Activated CD4-positive, alpha-beta T cell treated with anti-CD3 and anti-CD28 coated beads, Interleukin-2, amount 50 U/mL, for 24 hours (primary cell): ENCODE results near the gene RASSF1.

Source experiments
- DNase-seq, 2 donors: peaks; one replicate each; pipeline ENCODE4 v3.0.0-alpha.2; 2020; ENCODE audit warnings: low read depth in 1 of 2, low spot score in 1 of 2

The RASSF1 gene, protein sequence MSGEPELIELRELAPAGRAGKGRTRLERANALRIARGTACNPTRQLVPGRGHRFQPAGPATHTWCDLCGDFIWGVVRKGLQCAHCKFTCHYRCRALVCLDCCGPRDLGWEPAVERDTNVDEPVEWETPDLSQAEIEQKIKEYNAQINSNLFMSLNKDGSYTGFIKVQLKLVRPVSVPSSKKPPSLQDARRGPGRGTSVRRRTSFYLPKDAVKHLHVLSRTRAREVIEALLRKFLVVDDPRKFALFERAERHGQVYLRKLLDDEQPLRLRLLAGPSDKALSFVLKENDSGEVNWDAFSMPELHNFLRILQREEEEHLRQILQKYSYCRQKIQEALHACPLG

GRCh38 chr3:50340448-50341329, at the start of gene RASSF1:
RASSF1 (minus strand) TSS chr3:50340836; CDS start chr3:50340805, 31 bp downstream.
- peak in 1 of 2 donors; percentile 36 for DNase-seq

- no peak for DNase-seq
Measured at GRCh38 chr3:50389414-50389767, 48.8 kb upstream of the RASSF1 start.

GRCh38 chr3:50388720-50389413, 48.2 kb upstream of the RASSF1 start:
- no peak for DNase-seq

DNA sequence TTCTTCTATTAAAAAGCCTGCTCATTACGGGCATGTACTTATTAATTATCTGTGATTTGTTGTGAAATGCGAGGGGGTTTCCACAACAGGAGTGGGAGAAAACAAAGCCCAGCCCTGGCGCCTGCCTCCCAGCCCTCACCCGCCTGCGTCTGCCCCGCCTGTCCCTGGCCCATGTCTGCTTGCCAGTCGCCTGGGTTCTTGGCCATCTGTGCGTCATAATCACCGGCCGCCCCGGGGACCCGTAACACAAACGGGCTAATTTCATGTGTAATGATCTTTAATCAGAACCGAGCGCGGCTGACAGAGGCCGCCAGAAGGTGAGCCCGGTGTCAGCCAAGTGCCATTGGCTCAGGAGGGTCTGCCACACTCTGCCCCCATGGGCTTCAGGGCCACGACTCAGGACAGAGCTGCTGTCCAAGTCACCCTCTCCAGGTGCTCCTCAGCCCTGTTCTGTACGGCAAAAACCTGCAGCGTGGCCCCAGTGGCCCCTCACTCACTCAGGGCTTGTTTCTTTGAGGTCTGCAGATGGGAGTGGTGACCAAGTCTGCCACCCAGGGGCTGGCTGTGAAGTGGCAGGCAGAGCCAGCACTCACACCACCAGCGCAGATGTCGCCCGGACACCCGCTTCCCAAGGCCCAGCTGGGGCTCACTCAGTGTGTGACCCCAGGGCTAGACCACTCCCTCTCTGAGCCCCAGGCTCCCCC, 47.5 kb upstream of the RASSF1 start:
- no peak for DNase-seq

- no peak for DNase-seq
Measured at GRCh38 chr3:50385754-50386153, 45.1 kb upstream of the RASSF1 start.

GRCh38 chr3:50383750-50384149, 43.1 kb upstream of the RASSF1 start:
- DNase-seq, result no peak

- no peak for DNase-seq
Measured at GRCh38 chr3:50382722-50383121, 42.1 kb upstream of the RASSF1 start.

DNA sequence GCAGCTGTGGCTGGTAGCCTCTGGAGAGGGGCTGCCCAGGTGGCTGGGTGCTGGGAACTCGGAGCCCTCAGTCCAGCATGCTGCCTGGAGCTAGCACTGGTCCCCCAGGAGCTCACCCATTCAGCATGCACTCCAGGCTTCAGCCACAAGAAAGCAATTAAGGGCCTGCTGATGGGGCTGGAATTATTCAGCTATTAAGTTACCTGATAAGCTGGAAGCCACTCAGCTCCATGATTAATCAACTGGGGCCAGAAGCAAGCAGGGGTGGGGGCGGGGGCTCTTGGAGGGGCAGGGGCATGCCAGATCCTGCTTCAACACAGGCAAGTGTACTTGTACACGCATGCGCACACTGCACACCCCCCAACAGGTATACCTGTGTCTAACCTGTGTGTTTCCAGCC, 40.7 kb upstream of the RASSF1 start:
- DNase-seq, result no peak

GRCh38 chr3:50380405-50381085, 39.9 kb upstream of the RASSF1 start:
- no peak for DNase-seq

GRCh38 chr3:50378757-50379156, 38.1 kb upstream of the RASSF1 start:
- DNase-seq, result no peak

- no peak for DNase-seq
Measured at GRCh38 chr3:50378024-50378423, 37.4 kb upstream of the RASSF1 start.

GRCh38 chr3:50375258-50375931, 34.8 kb upstream of the RASSF1 start:
- DNase-seq, result no peak

- no peak for DNase-seq
Measured at GRCh38 chr3:50374363-50375257, 34.0 kb upstream of the RASSF1 start.

DNA sequence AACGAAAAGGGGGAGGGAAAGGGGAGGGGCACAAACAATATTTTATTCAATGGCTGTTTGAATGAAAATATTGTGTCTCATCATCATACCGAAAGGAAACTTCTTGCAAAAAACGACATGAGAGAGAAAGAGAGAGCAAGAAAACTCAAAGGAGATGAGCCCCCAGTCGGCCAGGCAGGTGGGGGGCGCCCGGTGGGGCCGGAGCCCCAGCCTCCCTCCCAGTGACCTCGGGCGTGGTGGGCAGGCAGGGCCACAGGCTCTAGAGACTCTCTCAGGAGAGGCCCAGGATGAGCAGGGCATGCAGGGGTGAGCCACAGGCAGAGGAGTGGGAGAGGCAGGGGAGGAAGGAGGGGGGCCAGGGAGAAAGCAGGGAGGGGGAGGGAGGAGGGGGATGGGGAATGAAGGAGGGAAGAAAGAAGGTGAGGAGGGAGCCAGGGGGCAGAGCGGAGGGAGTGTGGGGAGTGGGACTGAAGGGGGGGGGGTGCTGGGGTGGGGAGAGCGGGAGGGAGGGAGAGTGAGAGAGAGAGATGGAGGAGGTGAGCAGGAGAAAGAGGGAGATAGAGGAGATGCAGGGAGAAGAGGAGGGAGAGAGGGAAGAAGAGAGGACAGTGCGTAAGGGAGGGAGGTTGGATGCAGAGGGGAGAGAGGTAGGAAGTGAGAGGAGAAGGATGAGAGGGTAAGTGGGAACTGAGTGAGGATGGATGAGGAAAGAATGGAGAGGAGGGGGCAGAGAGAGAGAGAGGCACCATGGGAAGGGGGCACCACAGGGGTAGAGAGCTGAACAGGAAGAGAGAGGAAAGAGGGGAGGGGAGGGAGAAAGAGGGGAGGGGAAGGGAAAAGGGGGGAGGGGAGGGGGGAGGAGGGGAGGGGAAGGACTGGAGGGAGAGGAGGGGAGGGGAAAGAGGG, 32.8 kb upstream of the RASSF1 start:
- no peak for DNase-seq

- no peak for DNase-seq
Measured at GRCh38 chr3:50372349-50372748, 31.7 kb upstream of the RASSF1 start.

GRCh38 chr3:50371133-50371685, 30.6 kb upstream of the RASSF1 start:
- no peak for DNase-seq

- DNase-seq, result no peak
Measured at GRCh38 chr3:50370594-50370993, 30.0 kb upstream of the RASSF1 start.
